ENCODE measurements around the gene LGI1.
"Not testable (repeated sequence)": the region's sequence is repeated elsewhere in the genome, so short reads cannot be mapped to it uniquely, and the experiment has no call there.

Gene LGI1

DNA sequence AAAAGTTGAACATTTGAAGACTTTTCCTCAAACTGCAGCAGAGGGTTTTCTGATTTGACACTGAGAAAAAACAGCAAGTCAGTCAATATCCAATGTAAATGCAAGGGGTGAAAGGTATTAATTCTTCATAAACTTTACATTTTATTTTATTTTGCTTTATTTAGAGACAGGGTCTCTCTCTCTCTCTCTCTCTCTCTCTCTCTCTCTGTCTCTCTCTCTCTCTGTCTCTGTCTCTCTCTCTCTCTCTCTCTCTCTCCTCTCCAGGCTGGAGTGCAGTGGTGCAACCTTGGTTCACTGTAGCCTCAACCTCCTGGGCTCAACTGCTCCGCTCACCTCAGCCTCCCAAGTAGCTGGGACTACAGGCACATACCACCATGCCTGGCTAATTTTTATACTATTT, 73.3 kb downstream of the LGI1 start:
- H3K9me3 ChIP-seq (ENCODE audit: low read length); H3K27me3 ChIP-seq (ENCODE audit: control insufficient read depth in 1 of 2, insufficient read depth in 2 of 2, low read length in 2 of 2); H3K4me3 ChIP-seq (ENCODE audit: low read depth in 1 of 2, low read length in 2 of 2); H3K4me1 ChIP-seq (ENCODE audit: insufficient read depth, low read length); H3K9ac ChIP-seq (ENCODE audit: low read length); H3K27ac ChIP-seq (ENCODE audit: low read depth, low read length); H3K36me3 ChIP-seq (ENCODE audit: insufficient read depth, low read length): not testable (repeated sequence)

DNA sequence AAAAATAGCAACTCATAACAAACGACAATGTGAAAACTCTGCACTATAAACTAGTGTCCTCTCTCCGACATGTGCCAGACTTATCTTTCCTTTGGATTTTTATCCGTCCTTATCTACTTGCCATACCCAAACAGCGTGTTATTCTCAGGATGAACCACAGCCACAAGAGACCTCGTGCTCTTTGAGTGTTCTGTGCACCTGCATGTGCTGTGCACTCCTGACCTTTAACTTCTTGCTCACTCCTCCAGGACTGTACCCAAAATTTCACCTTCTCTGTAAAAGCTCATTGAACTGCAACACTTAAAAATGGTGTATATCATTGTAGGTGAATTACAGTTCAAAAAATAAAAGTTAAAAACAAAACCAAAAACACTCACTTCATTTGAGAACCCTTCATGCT, 78.0 kb downstream of the LGI1 start:
- Histone ChIP-seq H3K9ac (ENCODE audit: low read length) (no peak overlapping the region), H3K9me3 (ENCODE audit: low read length) (no peaks in the 10 kb centered on the region), H3K36me3 (ENCODE audit: insufficient read depth, low read length) (no peaks in the 10 kb centered on the region), H3K27me3 (ENCODE audit: control insufficient read depth in 1 of 2, insufficient read depth in 2 of 2, low read length in 2 of 2) (no peaks in the 10 kb centered on the region), H3K4me3 (ENCODE audit: low read depth in 1 of 2, low read length in 2 of 2) (no peak overlapping the region), H3K4me1 (ENCODE audit: insufficient read depth, low read length) (no peaks in the 10 kb centered on the region), H3K27ac (ENCODE audit: low read depth, low read length) (no peak overlapping the region)

DNA sequence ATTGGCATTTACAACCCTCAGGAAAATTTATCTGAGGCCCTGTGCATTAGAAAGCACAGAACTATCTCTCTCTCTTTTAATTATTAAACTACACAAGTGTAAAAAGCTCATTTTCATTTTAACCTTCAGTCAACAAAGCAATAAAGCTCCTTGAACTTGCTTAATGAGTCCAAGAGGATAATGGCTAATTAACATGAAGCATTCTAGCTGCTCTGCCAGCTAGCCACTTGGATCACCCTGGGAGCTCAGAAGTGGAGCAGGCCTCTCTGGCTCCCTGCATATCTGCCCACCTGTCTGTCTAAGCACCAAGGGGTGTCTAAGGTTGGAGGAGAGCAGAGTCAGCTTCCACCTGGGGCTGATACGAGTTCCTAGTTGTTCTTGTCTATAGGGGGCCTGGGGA, 80.1 kb downstream of the LGI1 start:
- Histone ChIP-seq H3K36me3 (ENCODE audit: insufficient read depth, low read length) (no peaks in the 10 kb centered on the region), H3K27ac (ENCODE audit: low read depth, low read length) (no peak overlapping the region), H3K4me3 (ENCODE audit: low read depth in 1 of 2, low read length in 2 of 2) (no peak overlapping the region), H3K4me1 (ENCODE audit: insufficient read depth, low read length) (no peaks in the 10 kb centered on the region), H3K9me3 (ENCODE audit: low read length) (no peaks in the 10 kb centered on the region), H3K27me3 (ENCODE audit: control insufficient read depth in 1 of 2, insufficient read depth in 2 of 2, low read length in 2 of 2) (no peaks in the 10 kb centered on the region), H3K9ac (ENCODE audit: low read length) (no peak overlapping the region)

DNA sequence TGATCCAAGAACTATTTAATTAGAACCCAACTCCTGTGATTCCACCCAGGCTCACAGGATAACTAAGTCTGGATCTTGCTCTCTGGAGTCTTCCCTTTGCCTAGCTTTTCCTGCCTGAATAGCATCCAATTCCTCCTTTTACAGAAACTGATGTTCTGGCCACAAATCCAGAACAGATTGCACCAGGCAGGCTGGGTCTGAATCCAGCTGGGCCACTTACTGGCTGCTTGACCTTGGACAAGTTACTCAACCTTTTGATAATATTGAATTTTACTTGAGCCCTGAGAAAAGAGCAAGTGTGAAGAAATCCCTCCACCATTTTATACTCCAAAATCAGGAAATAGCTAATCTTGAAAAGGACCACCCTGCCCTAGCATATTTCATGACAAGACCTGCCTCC, 80.5 kb downstream of the LGI1 start:
- Histone ChIP-seq H3K27ac (ENCODE audit: low read depth, low read length) (no peak overlapping the region), H3K4me3 (ENCODE audit: low read depth in 1 of 2, low read length in 2 of 2) (no peak overlapping the region), H3K36me3 (ENCODE audit: insufficient read depth, low read length) (no peaks in the 10 kb centered on the region), H3K9ac (ENCODE audit: low read length) (no peak overlapping the region), H3K9me3 (ENCODE audit: low read length) (no peaks in the 10 kb centered on the region), H3K4me1 (ENCODE audit: insufficient read depth, low read length) (no peaks in the 10 kb centered on the region), H3K27me3 (ENCODE audit: control insufficient read depth in 1 of 2, insufficient read depth in 2 of 2, low read length in 2 of 2) (no peaks in the 10 kb centered on the region)

DNA sequence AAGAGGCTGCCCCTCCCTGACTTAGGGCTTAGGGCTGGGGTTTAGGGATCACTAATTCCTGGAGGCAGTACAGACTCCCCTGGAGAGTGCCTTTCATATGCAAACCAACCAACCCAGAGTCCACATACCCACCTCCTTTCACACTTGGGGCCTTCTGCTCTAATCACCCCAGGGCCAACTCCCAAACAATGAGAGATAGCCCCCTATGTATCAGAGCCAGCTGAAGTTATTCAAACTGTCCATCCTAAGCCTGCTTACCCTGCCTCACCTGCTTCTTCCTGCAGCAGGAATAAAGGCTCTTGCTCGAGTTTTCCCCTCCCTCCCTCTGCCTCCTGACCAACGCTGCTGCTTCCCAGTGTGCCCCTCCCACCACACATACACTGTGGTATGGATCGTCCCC, 84.2 kb downstream of the LGI1 start:
- Histone ChIP-seq H3K9me3 (ENCODE audit: low read length) (no peaks in the 10 kb centered on the region), H3K27ac (ENCODE audit: low read depth, low read length) (no peak overlapping the region), H3K4me1 (ENCODE audit: insufficient read depth, low read length) (no peaks in the 10 kb centered on the region), H3K36me3 (ENCODE audit: insufficient read depth, low read length) (no peaks in the 10 kb centered on the region), H3K4me3 (ENCODE audit: low read depth in 1 of 2, low read length in 2 of 2) (no peak overlapping the region), H3K27me3 (ENCODE audit: control insufficient read depth in 1 of 2, insufficient read depth in 2 of 2, low read length in 2 of 2) (no peaks in the 10 kb centered on the region), H3K9ac (ENCODE audit: low read length) (no peak overlapping the region)

DNA sequence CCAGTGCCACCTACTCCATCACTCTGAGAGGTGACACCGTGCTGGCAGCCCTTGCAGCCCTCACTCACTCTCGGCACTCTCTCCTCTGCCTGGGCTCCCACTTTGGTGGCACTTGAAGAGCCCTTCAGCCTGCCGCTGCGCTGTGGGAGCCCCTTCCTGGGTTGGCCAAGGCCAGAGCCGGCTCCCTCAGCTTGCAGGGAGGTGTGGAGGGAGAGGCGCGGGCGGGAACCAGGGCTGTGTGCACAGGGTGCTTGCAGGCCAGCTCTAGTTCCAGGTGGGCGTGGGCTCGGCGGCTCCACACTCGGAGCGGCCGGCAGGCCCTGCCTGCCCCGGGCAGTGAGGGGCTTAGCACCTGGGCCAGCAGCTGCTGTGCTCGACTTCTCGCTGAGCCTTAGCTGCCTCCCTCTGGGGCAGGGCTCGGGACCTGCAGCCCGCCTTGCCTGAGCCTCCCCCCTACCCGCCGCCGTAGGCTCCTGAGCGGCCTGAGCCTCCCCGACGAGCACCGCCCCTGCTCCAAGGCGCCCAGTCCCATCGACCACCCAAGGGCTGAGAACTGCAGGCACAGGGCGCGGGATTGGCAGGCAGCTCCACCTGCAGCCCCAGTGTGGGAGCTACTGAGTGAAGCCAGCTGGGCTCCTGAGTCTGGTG, 87.4 kb downstream of the LGI1 start:
- H3K4me3 ChIP-seq (ENCODE audit: low read depth in 1 of 2, low read length in 2 of 2): no peak overlapping the region
- no peaks in the 10 kb centered on the region for H3K4me1 ChIP-seq (ENCODE audit: insufficient read depth, low read length)
- no peak overlapping the region for H3K27ac ChIP-seq (ENCODE audit: low read depth, low read length)
- no peak overlapping the region for H3K9ac ChIP-seq (ENCODE audit: low read length)
- no peaks in the 10 kb centered on the region for H3K27me3 ChIP-seq (ENCODE audit: control insufficient read depth in 1 of 2, insufficient read depth in 2 of 2, low read length in 2 of 2)
- no peaks in the 10 kb centered on the region for H3K36me3 ChIP-seq (ENCODE audit: insufficient read depth, low read length)
- no peaks in the 10 kb centered on the region for H3K9me3 ChIP-seq (ENCODE audit: low read length)

Data from muscle layer of colon (tissue), 2 donors.